ENCODE measurements around the gene ROR2. TPM values are rescaled to one million over a fixed set of nuclear protein-coding genes. Genes with fewer than 3 reads are reported as not detected.

Gene ROR2
- total RNA-seq, 2 donors from 2014 or later: 0.21 to 0.68 TPM

DNA sequence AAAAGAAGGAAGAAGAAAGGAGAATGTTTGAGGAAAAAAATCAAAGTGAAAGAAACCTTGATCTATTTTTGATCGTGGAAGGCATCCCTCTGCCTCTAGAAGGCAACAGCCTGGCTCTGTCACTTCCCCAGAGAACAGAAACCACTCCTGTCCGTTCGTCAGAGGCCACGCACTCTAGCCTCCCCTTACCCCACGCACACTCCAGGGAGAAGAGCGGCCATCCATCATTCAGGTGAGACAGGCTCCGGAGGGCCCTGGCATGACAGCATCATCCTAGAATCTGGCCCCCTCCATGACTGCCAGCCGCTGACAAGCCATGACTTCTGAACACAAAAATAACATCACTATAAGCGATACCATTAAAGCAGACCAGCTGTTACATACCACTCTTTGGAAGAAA lies 135.8 kb downstream of the ROR2 start:
- H3K9me3 ChIP-seq: no peaks in the 10 kb centered on the region
- DNase-seq (ENCODE audit: low spot score): no peak
- TF ChIP-seq, protein P1, sequence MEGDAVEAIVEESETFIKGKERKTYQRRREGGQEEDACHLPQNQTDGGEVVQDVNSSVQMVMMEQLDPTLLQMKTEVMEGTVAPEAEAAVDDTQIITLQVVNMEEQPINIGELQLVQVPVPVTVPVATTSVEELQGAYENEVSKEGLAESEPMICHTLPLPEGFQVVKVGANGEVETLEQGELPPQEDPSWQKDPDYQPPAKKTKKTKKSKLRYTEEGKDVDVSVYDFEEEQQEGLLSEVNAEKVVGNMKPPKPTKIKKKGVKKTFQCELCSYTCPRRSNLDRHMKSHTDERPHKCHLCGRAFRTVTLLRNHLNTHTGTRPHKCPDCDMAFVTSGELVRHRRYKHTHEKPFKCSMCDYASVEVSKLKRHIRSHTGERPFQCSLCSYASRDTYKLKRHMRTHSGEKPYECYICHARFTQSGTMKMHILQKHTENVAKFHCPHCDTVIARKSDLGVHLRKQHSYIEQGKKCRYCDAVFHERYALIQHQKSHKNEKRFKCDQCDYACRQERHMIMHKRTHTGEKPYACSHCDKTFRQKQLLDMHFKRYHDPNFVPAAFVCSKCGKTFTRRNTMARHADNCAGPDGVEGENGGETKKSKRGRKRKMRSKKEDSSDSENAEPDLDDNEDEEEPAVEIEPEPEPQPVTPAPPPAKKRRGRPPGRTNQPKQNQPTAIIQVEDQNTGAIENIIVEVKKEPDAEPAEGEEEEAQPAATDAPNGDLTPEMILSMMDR (IDR thresholded peaks at IDR 0.05): no peak
- H3K4me3 ChIP-seq: no peak overlapping the region
- no peaks in the 10 kb centered on the region for H3K27me3 ChIP-seq (replicated peaks; ENCODE audit: insufficient read depth)
- no peaks in the 10 kb centered on the region for H3K36me3 ChIP-seq
- H3K27ac ChIP-seq: no peak overlapping the region
- H3K4me1 ChIP-seq (ENCODE audit: control insufficient read depth in 1 of 2, low read depth in 2 of 2): peaks cover 0 to 5% of the 10 kb centered on the region in 2 donors
- ATAC-seq (ENCODE audit: insufficient number of reproducible peaks, low FRiP score, low read depth): no peak

GRCh38 chr9:91813176-91813795 lies 136.7 kb downstream of the ROR2 start:
- Histone ChIP-seq H3K9me3 (no peaks in the 10 kb centered on the region), H3K36me3 (no peaks in the 10 kb centered on the region), H3K27ac (no peak overlapping the region), H3K27me3 (replicated peaks; ENCODE audit: insufficient read depth) (no peaks in the 10 kb centered on the region), H3K4me1 (ENCODE audit: control insufficient read depth in 1 of 2, low read depth in 2 of 2) (peaks cover 0 to 5% of the 10 kb centered on the region in 2 donors), H3K4me3 (no peak overlapping the region)
- no peak for ATAC-seq (ENCODE audit: insufficient number of reproducible peaks, low FRiP score, low read depth)
- no peak for DNase-seq (ENCODE audit: low spot score)
- TF ChIP-seq, protein P1 (IDR thresholded peaks at IDR 0.05): no peak

DNA sequence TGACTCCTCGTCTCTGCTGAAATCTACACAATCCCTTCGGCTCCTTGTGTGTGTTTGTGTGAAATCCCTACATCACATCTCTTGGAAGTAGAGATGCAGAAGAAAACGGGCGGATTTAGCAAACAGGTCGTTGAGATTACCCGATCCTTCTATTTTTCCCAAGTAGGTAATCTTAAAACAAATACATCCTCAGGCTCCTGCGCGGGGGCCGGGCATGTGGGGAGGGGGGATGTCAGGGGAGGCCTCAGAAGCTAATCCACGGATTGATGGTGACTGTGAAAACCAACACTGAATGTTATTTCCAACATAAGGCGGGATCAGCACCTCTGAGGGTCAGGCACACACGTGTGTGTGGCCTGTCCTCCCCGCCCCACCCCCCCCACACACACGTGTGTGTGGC lies 137.8 kb downstream of the ROR2 start:
- no peak for ATAC-seq (ENCODE audit: insufficient number of reproducible peaks, low FRiP score, low read depth)
- Histone ChIP-seq H3K9me3 (no peaks in the 10 kb centered on the region), H3K27ac (no peak overlapping the region)

DNA sequence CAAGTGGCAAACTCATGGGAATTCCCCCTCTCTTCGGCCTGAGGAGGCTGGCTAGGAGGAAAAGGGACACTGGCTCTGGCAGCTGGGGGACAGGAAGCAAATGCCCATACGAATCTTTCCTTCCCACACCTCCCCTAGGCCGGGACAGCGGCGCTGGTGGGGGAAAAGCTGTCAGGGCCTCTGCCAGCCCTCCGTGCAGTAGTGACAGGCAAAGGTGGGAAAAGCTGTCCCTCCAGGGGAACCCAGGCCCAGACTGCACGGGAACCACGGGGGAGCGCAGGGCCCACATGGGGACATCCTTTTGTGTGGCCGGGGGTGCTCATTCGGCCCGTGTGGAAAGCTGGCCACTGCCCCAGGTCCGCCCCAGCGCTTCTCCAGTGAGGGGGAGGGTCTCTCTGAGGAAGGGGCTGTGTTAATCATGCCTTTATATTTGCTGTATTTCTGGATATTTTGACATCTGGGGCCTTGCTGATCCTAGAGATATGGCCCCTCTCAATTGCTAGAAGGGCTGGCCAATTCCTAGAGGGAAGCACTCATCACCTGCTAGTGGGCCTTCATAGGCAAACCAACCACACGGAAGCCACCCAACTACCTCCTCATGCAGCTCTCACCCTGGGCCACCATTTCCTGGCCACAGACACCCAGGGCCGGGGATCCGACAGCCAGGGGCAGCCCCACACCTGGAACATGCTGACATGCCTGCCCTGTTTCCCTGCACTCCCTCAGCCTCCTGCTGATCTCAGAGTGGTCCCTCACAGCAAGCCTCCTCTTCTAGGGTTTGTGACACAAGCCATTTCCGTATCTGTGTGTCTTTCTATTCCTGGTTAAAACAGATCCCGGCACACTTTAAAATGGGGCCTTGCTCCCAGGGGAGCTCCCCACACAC lies 138.8 kb downstream of the ROR2 start:
- DNase-seq (ENCODE audit: low spot score): no peak
- Histone ChIP-seq H3K27me3 (replicated peaks; ENCODE audit: insufficient read depth) (no peaks in the 10 kb centered on the region), H3K9me3 (no peaks in the 10 kb centered on the region), H3K27ac (no peak overlapping the region), H3K4me3 (no peak overlapping the region), H3K36me3 (no peaks in the 10 kb centered on the region), H3K4me1 (ENCODE audit: control insufficient read depth in 1 of 2, low read depth in 2 of 2) (no peaks in the 10 kb centered on the region)
- TF ChIP-seq, protein P1 (IDR thresholded peaks at IDR 0.05): no peak
- ATAC-seq (ENCODE audit: insufficient number of reproducible peaks, low FRiP score, low read depth): no peak

More for the DNA sequence above, 137.8 kb downstream of the ROR2 start:
- TF ChIP-seq, protein P1 (IDR thresholded peaks at IDR 0.05): no peak
- no peaks in the 10 kb centered on the region for H3K36me3 ChIP-seq
- H3K4me3 ChIP-seq: no peak overlapping the region
- H3K4me1 ChIP-seq (ENCODE audit: control insufficient read depth in 1 of 2, low read depth in 2 of 2): no peaks in the 10 kb centered on the region
- no peak for DNase-seq (ENCODE audit: low spot score)
- no peaks in the 10 kb centered on the region for H3K27me3 ChIP-seq (replicated peaks; ENCODE audit: insufficient read depth)

DNA sequence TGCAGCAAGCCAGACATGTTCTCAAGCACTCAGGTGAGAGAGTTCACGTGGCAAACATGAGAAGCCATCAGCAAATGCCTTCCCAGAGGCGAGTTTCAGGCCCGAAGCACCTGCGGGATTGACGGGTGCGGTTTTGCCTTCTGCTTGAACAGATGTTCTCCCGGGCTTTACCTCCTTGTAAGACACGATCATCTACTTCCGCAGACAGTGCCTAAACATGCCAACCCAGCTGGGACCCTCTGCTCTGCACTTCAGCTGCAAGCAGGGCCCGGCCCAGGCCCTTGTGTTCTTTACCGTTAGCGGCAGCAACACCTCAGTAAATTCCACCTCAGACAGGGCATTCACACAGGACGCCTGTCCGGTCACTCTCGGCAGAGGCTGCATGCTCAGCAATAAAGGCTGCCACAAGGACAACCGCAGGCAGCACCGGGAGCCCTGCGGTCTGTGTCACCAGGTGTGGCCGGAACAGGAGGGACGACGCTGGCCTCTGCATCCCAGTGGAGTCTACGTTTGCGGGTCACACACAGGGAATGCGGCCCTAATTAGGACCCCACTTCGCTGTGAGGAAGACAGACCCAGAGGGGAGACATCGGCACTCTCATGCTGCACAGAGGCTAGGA lies 139.6 kb downstream of the ROR2 start:
- TF ChIP-seq, protein P1 (IDR thresholded peaks at IDR 0.05): no peak
- Histone ChIP-seq H3K27me3 (replicated peaks; ENCODE audit: insufficient read depth) (no peaks in the 10 kb centered on the region), H3K4me1 (ENCODE audit: control insufficient read depth in 1 of 2, low read depth in 2 of 2) (no peaks in the 10 kb centered on the region), H3K27ac (no peak overlapping the region), H3K4me3 (no peak overlapping the region), H3K36me3 (no peaks in the 10 kb centered on the region), H3K9me3 (no peaks in the 10 kb centered on the region)
- ATAC-seq (ENCODE audit: insufficient number of reproducible peaks, low FRiP score, low read depth) (no peak), DNase-seq (ENCODE audit: low spot score) (no peak)

All from thoracic aorta (tissue), 2 donors.